Ishikawa (cell line): ENCODE results near the gene PARP2.
A peak's percentile ranks its signal among the peaks of the same experiment; 100 is the strongest.

Source experiments
- CREB1 ChIP-seq: IDR thresholded peaks from 2 replicates; pipeline ENCODE4 v1.6.1; 2012; ENCODE audit warnings: low read depth
- EGR1 ChIP-seq: IDR thresholded peaks from 2 replicates; pipeline ENCODE4 v1.6.1; 2012
- EP300 ChIP-seq: IDR thresholded peaks from 2 replicates; pipeline ENCODE4 v1.6.1; 2012; ENCODE audit warnings: borderline replicate concordance
- FOXM1 ChIP-seq: IDR thresholded peaks from 2 replicates; pipeline ENCODE4 v1.6.1; 2012; ENCODE audit warnings: low read depth, borderline replicate concordance
- NFIC ChIP-seq: IDR thresholded peaks from 2 replicates; pipeline ENCODE4 v1.6.1; 2012
- RAD21 ChIP-seq: IDR thresholded peaks from 2 replicates; pipeline ENCODE4 v1.6.1; 2012; ENCODE audit warnings: low read depth
- TAF1 ChIP-seq: IDR thresholded peaks from 2 replicates; pipeline ENCODE4 v1.6.1; 2012; ENCODE audit warnings: low read depth, mild to moderate bottlenecking
- TCF12 ChIP-seq: IDR thresholded peaks from 2 replicates; pipeline ENCODE4 v1.6.1; 2012; ENCODE audit warnings: low read depth
- TEAD4 ChIP-seq: IDR thresholded peaks from 2 replicates; pipeline ENCODE4 v1.6.1; 2012
- YY1 ChIP-seq: IDR thresholded peaks from 2 replicates; pipeline ENCODE4 v1.6.1; 2012; ENCODE audit warnings: low read depth
- ZBTB7A ChIP-seq: IDR thresholded peaks from 2 replicates; pipeline ENCODE4 v1.6.1; 2012; ENCODE audit warnings: low read depth
- TF ChIP-seq, protein P1 (sequence below): IDR thresholded peaks from 2 replicates; pipeline ENCODE4 v1.6.1; 2012; ENCODE audit warnings: low read depth, mild to moderate bottlenecking
- TF ChIP-seq, protein P2 (sequence below): IDR thresholded peaks from 2 replicates; pipeline ENCODE4 v1.6.1; 2012
- TF ChIP-seq, protein P3 (sequence below): IDR thresholded peaks from 2 replicates; pipeline ENCODE4 v1.6.1; 2012

The PARP2 gene

DNA sequence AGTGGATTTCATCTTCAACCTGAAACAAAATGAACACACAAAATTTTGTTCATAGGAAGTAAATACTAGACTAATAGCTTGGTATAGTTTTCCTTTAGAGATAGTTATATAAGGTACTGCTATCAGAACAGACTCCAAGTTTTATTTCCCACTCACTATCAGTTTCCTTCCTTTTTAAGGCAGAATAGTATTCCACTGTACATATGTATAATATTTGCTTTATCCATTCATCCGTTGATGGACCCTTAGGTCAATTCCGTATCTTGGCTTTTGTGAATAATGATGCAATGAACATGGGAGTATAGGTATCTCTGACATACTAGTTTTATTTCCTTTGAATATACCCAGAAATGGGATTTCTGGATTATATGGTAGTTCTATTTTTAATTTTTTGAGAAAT is 14.1 kb upstream of the PARP2 start:
- no peak for TF ChIP-seq CREB1
- TF ChIP-seq, protein P1, sequence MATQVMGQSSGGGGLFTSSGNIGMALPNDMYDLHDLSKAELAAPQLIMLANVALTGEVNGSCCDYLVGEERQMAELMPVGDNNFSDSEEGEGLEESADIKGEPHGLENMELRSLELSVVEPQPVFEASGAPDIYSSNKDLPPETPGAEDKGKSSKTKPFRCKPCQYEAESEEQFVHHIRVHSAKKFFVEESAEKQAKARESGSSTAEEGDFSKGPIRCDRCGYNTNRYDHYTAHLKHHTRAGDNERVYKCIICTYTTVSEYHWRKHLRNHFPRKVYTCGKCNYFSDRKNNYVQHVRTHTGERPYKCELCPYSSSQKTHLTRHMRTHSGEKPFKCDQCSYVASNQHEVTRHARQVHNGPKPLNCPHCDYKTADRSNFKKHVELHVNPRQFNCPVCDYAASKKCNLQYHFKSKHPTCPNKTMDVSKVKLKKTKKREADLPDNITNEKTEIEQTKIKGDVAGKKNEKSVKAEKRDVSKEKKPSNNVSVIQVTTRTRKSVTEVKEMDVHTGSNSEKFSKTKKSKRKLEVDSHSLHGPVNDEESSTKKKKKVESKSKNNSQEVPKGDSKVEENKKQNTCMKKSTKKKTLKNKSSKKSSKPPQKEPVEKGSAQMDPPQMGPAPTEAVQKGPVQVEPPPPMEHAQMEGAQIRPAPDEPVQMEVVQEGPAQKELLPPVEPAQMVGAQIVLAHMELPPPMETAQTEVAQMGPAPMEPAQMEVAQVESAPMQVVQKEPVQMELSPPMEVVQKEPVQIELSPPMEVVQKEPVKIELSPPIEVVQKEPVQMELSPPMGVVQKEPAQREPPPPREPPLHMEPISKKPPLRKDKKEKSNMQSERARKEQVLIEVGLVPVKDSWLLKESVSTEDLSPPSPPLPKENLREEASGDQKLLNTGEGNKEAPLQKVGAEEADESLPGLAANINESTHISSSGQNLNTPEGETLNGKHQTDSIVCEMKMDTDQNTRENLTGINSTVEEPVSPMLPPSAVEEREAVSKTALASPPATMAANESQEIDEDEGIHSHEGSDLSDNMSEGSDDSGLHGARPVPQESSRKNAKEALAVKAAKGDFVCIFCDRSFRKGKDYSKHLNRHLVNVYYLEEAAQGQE: no peak

DNA sequence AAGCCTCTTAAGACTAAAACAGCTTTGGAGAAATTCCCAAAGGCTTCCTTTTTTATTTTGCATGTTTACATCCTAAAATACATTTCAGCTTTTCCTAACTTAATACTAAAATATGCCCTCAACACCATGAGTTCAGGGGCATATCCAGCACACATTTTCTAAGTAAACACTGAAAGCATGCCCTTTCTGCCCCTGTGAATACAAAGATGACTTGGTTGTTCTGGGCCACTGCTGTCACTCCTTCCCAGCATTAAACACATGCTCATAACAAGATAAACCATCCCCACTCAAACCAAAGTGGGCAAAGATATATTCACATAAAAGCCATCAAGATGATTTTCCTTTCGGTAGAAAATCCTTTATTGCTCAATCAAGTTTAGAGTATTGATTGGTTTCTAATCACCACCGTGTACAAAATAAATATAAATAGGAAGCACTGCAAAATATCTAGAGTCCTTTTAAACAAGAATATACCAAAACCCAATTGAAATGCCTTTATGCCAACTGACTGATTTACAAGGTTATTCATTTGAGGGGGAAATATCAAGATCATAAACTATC is 12.3 kb upstream of the PARP2 start:
- TF ChIP-seq TCF12: no peak
- TF ChIP-seq, protein P2, sequence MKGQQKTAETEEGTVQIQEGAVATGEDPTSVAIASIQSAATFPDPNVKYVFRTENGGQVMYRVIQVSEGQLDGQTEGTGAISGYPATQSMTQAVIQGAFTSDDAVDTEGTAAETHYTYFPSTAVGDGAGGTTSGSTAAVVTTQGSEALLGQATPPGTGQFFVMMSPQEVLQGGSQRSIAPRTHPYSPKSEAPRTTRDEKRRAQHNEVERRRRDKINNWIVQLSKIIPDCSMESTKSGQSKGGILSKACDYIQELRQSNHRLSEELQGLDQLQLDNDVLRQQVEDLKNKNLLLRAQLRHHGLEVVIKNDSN: no peak
- TF ChIP-seq, protein P3, sequence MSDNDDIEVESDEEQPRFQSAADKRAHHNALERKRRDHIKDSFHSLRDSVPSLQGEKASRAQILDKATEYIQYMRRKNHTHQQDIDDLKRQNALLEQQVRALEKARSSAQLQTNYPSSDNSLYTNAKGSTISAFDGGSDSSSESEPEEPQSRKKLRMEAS: no peak
- no peak for TF ChIP-seq YY1
- TF ChIP-seq RAD21: no peak

DNA sequence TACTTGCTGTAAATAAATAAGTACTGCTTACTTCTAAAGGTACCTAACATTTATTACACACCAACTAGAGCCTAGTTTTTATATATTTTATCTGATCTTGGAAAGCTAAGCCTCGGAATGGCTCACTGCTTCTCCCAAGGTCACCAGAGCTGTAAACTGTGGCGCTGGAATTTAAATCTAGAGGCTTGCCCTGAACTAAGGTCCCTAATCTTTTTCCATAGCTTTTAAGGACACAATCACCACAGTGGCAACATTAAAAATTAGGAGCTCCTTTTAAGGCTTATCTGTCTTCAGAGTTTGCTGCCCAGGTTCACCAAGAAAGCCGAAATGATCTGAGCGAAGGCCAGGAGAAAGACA is 11.0 kb upstream of the PARP2 start:
- TF ChIP-seq ZBTB7A: no peak
- TF ChIP-seq TCF12: no peak

DNA sequence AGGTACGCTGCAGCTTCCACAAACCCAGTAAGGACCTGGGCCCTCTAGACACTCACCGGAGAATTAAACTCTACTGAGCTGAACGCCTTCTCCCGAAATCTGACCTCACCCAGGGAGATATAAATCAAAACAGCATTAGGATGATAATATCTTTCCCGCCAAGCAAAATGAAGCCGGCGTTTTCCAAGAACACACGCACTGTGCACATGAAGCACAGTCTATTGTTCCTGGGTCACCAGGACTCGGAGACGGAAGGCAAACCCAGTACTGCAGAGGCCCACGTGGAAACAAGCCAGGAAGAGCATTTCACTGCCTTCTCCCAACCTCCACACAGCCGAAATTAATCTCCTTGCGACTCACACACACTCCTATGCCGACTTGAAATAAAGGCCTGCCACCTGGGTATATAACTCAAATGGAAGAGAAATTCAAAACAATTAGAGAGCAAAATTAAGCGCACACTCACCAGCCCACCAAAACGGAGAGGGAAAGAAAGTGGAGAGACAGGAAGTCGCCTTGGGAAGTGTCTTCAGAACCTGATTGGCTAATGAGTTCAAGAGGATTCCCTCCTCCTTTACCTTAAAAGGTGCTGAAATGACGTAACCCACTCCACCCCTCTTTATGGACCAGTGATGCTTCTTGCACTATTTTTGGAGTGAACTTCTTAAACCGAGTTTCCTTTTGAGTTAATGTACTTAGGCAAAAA is 10.5 kb upstream of the PARP2 start, which contains the start of gene CCNB1IP1:
Gene CCNB1IP1, minus strand, starts transcription at position 492 of the 706 bp plus-strand sequence. CDS start 16,756 bp downstream, outside the sequence.
- 0 out of 2 replicates have a peak, but pooled peaks have one; percentile 33 for TF ChIP-seq TAF1
- TF ChIP-seq FOXM1: no peak
- TF ChIP-seq EP300: no peak
- TF ChIP-seq, protein P2: no peak; the same call in 1 of the 2 replicates
- no peak for TF ChIP-seq YY1
- 0 out of 2 replicates have a peak, but pooled peaks have one; percentile 16 for TF ChIP-seq NFIC
- no peak for TF ChIP-seq RAD21
- TF ChIP-seq, protein P3: peak; percentile 93

DNA sequence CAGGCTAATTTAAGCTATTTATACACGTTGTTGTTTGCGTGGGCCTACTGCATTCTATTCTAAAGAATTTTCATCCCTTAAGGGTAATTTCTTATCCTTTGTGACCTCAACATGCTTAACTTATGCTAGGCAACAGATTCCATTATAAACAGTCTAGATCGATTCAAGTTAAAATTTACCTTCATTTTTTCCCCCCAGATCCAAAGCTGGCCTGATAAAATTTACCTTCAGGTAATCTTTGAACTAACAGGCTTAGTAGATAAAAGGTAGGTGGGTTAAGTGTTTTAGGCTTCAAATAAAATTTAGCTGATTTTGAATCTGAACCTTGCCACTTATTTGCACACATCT is 10.0 kb upstream of the PARP2 start:
- TF ChIP-seq, protein P2: no peak
- TF ChIP-seq RAD21 (no peak), FOXM1 (no peak), EP300 (no peak), TAF1 (no peak), YY1 (no peak), TCF12 (no peak), CREB1 (no peak), EGR1 (no peak), TEAD4 (no peak)
- TF ChIP-seq, protein P1: no peak
- TF ChIP-seq, protein P3: no peak

DNA sequence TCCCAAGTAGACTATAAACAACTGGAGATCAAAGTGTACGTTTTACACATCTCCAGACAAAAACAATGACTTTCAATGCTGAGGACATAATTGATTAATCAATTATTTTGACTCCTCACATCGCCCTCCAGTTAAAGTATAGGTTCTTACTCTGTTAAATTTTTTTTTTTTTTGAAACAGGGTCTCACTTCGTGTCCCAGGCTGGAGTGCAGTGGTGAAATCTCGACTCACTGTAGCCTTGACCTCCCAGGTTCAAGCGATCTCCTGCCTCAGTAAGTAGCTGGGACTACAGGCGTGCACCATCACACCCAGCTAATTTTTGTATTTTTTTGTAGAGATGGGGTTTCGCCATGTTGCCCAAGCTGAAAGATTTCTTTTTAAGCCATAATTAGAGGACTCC is 9.4 kb upstream of the PARP2 start:
- TF ChIP-seq, protein P1: no peak
- TF ChIP-seq, protein P2: no peak
- TF ChIP-seq CREB1 (no peak), TAF1 (no peak), ZBTB7A (no peak), NFIC (no peak), FOXM1 (no peak), EP300 (no peak), TEAD4 (no peak)
- TF ChIP-seq, protein P3: no peak
